NCI-H1930 (cell line): Measurements from ENCODE around the gene FAM20A.

Source experiments
- DNase-seq, 2 experiments: peaks; one replicate each; lab custom pipeline; 2025; lab: John Stamatoyannopoulos, UW

FAM20A gene

GRCh38 chr17:68565661-68566441 is 35.3 kb downstream of the FAM20A start:
- DNase-seq: no peak

- no peak for DNase-seq
These were observed 36.6 kb downstream of the FAM20A start for GRCh38 chr17:68564415-68565111.

GRCh38 chr17:68562736-68563135 is 38.4 kb downstream of the FAM20A start:
- no peak for DNase-seq

- DNase-seq: no peak
These were observed 40.0 kb downstream of the FAM20A start for GRCh38 chr17:68560966-68561720.

- no peak for DNase-seq
These were observed 41.9 kb downstream of the FAM20A start for GRCh38 chr17:68559316-68559715.

- DNase-seq: no peak
These were observed 44.6 kb downstream of the FAM20A start for GRCh38 chr17:68556551-68556950.

- no peak for DNase-seq
These were observed 56.9 kb downstream of the FAM20A start for GRCh38 chr17:68544111-68544915.

GRCh38 chr17:68542698-68543463 is 58.3 kb downstream of the FAM20A start:
- DNase-seq: no peak

- no peak for DNase-seq
These were observed 59.4 kb downstream of the FAM20A start for GRCh38 chr17:68541816-68542215.

GRCh38 chr17:68540981-68541380 is 60.2 kb downstream of the FAM20A start:
- DNase-seq: no peak

- no peak for DNase-seq
These were observed 61.4 kb downstream of the FAM20A start for GRCh38 chr17:68539548-68540467.

- no peak for DNase-seq
These were observed 65.2 kb downstream of the FAM20A start for GRCh38 chr17:68535922-68536321.

GRCh38 chr17:68534695-68535088 is 66.5 kb downstream of the FAM20A start:
- DNase-seq: no peak

- DNase-seq: no peak
These were observed 67.1 kb downstream of the FAM20A start for GRCh38 chr17:68533887-68534694.

GRCh38 chr17:68532826-68533225 is 68.3 kb downstream of the FAM20A start:
- no peak for DNase-seq

GRCh38 chr17:68531252-68531651 is 69.9 kb downstream of the FAM20A start:
- no peak for DNase-seq

GRCh38 chr17:68527314-68527713 is 73.9 kb downstream of the FAM20A start:
- no peak for DNase-seq

GRCh38 chr17:68526548-68526947 is 74.6 kb downstream of the FAM20A start:
- DNase-seq: no peak

- no peak for DNase-seq
These were observed 78.9 kb downstream of the FAM20A start for GRCh38 chr17:68522266-68522665.
